HG02759 (cell line): Measurements from ENCODE around the gene OXNAD1.

Source experiments
- ATAC-seq: cut with Tn5 transposase; IDR thresholded peaks from one replicate; pipeline ENCODE4 v1.9.1; 2021; ENCODE audit warnings: mild to moderate bottlenecking, moderate library complexity; ENCODE audit not compliant: unreplicated experiment

Gene OXNAD1

GRCh38 chr3:16350597-16351318, 85.7 kb downstream of the OXNAD1 start:
- ATAC-seq = no peak

DNA sequence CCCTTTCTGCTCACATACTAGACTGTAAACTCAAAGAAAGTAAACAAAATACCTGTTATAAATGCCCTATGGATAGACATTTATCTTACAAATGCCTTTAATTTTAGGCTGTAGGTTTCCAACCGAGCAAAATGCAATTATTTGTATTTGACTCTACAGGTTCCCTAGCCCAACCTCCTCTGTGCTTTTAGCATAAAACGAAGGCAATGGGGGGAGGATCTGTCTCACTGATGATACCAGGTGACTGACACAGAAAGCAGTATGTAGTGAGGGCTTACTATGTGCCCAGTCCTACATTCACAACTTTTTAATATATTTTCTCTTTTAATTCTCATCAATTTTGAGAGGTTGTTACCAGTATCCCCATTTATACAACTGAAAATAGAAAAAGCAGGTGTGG, 87.4 kb downstream of the OXNAD1 start:
- ATAC-seq = no peak

DNA sequence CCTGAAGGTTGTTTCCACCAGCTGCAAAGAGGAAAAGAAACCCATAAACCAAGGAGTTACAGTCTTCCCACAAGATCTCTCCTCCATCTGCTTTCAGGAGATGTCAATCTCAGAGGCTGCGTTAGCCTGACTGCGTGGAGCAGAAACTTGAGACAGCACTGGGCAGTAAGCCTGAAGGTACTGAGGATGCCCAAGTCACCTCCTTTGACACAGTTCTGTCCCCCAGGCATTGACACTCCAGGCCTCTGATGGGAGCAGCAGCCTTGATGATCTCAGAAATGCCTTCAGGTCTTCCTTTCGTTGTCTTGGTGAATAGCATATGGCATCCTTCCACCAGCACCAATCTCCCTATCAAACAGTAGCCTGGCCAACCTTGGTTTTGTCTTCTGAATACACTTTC, 89.3 kb downstream of the OXNAD1 start:
- ATAC-seq = no peak
